Neural cell (in vitro differentiated cells): Measurements from ENCODE around the gene OSBPL2.

Source experiments
- CTCF ChIP-seq: fragments of 450-650 bp; IDR thresholded peaks from 2 replicates; pipeline ENCODE4 v1.5.1; 2014; ENCODE audit warnings: antibody characterized with exemption, mild to moderate bottlenecking, moderate library complexity; ENCODE audit not compliant: poor library complexity, severe bottlenecking
- POLR2AphosphoS5 ChIP-seq: IDR thresholded peaks from 2 replicates; pipeline ENCODE4 v1.6.1; 2012

GRCh38 chr20:62332421-62332820, 94.1 kb downstream of the OSBPL2 start:
- TF ChIP-seq CTCF (no peak), POLR2AphosphoS5 (no peak)
